IPS-NIHi7 (cell line): Measurements from ENCODE around the gene SERTAD4.
A peak's percentile ranks its signal among the peaks of the same experiment; 100 is the strongest.

Source experiments
- DNase-seq: peaks from one replicate; pipeline ENCODE4 v3.0.0; 2012; ENCODE audit warnings: mixed read lengths; ENCODE audit errors: extremely low spot score

The SERTAD4 gene

DNA sequence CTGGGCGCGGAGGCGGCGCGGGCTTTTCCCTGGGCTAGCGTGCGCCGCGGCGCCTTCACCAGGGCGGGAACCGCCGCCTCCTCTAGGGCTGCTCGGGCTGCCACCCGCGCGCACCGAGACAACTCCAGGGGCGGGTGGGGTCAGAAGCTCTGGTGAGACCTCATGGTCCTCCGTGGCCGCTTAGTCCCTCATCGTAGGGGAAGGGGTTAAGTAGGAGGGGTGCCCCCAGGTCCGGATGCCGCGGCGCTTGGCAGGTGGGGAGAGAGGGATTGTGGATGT is 559 bp downstream of the SERTAD4 start:
- peak; percentile 25 for DNase-seq

DNA sequence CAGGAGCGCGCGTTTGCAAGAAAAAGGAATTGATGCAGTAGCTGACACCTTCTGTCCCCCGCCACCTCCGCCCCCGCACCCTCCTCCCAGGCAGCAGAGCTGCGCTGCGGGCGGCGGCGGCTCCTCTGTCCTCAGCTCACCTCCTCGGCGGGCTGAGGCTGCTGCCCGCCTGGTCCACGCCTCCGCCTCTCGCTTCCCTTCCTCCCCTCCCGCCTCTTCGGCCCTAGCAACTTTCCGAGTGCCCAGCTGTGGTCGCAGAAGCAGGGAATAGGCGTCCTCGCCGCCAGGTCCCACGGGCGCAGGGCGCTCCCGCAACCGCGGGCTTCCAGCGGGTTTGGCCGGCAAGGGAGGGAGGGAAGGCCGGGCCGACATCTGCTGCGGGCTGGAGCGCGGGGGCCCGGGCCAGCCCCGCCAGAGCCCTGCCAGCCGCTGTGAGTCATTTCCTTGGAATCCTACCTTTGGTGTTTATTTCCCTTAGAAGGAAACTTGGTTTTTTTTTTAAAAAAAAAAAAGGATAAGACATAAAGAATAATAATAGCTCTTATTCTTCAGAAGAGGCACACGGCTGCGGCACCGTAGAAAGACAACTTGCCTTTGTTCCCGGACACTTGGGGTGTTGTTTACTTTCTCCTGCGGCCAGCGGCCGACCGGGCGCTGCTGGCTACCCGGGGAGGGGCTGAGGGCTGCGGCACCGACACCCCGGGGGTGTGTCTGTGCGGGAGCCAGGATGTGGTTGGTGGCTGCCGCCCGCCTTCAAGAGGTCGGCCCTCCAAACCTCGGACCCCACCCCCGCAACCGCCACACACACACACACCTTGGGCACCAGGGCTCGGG is 1.1 kb downstream of the SERTAD4 start:
- peak; percentile 65 for DNase-seq

DNA sequence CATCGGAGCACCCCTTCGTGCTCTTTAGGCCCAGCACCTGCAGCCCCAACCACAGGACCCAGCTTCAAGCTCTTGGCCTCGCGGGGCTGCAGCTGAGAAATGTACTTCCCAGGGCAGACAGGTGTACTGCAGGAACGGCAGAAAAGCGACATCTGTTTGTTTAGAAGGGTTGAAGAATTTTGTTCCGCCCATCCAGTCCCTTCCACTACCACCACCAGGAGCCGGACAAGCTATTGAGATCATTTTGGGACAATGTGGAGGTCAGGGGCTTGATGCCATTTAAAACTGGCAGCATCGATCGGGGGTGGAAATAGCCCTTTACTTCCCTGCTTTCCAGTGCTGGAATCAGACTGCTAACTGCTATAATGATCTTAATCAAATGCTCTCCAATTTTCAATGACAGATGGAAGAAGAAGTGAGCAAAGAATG is 1.7 kb downstream of the SERTAD4 start:
- no peak for DNase-seq

- DNase-seq: no peak
Observed at GRCh38 chr1:210235363-210236053, 2.9 kb downstream of the SERTAD4 start.

GRCh38 chr1:210236386-210236839 is 3.8 kb downstream of the SERTAD4 start:
- no peak for DNase-seq

- no peak for DNase-seq
Observed at GRCh38 chr1:210236840-210237409, 4.3 kb downstream of the SERTAD4 start.

GRCh38 chr1:210237479-210237878 is 4.9 kb downstream of the SERTAD4 start:
- no peak for DNase-seq

GRCh38 chr1:210237981-210238380 is 5.4 kb downstream of the SERTAD4 start:
- no peak for DNase-seq

DNA sequence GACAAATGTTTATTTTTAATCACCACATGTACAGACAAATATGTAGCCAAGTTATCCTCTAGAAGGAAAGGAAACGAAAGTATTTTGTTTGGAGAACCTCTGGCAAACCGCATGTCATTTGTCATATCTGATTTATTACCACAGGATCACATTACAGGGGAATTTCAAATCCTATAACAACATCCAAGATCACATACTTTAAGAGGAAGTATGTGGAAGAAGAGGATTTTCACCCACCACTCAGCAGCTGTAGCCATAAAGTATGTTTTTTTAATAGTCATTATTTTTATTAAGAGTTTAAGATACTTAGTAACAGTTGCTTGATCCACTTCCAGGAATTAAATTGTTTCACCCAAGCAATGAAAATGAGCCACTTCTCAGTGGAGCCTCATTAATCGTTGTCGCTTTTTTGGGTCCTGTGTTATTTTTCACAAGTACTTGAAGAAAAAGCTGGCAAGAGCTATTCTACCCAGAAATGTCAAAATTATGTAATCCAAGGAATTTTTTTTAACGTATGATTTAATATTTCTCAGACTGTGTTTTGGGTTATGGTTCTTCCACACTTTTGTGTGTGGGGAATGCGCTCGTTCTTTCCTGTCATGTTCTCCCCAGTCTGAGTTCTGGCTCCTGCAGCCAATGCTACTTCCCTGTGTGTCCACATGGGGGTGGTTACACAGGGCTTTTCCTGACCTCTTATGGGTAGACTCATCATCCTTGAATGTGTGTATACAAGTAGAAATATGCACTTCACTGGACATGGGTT is 6.9 kb downstream of the SERTAD4 start:
- no peak for DNase-seq

- no peak for DNase-seq
Observed at GRCh38 chr1:210241121-210241520, 8.5 kb downstream of the SERTAD4 start.

DNA sequence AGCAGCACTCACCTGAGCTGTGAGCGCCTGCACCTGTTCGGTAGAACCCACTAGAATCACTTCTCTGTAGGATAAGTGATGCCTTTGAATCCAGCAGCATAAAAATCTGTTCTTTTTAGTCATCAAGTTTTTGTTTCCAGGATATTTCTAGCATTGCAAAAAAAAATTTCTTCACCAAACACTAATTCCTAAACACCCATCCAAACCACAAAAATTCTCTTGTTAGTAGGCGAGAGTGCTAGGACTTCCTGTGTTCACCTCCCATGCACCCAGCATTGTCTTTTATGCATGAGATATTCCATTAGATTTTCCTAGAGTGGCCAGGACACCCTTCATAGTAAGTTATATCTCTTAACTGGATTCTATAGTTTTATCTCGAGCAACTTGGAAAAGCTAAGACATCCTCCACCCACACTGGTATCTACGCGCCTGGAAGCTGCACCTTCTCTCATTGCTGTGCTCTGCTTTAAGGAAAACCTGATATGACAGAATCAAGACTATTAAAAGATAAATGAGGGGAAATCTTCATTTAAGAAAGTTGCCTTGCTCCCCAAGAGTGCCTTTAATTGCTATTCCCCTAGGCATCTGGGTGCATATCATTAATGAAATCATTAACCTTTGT is 12.3 kb downstream of the SERTAD4 start:
- DNase-seq: no peak

DNA sequence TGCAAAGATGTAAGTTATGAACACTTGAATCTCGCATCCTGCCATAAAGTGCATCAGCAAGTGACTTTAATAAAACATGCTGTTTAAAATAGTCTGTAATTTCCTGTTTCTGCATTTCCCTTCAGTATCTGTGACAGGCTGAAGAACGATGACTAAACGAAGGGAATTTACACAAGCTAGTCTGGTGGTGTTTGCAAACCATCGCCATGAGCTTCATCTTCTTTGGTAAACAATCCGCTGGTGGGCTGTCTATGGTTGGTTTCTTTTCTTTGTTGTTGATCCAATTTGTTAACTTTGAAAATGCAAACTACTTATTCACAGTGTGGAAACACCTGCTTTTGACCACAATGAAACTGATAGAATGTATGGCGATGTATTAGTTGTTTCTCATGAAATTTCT is 13.9 kb downstream of the SERTAD4 start:
- no peak for DNase-seq

DNA sequence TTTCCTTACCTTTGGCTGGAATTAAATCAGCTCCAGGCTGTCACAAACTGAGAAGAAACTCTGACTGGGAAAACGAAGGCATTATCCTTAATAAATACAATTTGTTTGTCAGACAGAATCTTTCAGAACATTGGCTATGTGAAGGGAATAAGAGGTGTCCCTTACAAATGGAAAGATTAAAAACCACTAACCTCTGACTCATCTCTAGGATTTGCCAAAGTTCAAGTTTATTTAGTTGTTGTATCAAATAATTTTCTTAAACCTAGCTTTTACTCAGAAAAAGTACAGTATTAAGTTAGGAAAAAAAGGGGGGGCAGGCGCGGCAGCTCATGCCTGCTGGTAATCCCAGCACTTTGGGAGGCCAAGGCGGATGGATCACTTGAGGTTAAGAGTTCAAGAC is 15.7 kb downstream of the SERTAD4 start:
- no peak for DNase-seq

- DNase-seq: peak; percentile 73
Observed at GRCh38 chr1:210250665-210250997, 18.0 kb downstream of the SERTAD4 start.

GRCh38 chr1:210250998-210251679 is 18.5 kb downstream of the SERTAD4 start:
- DNase-seq: peak; percentile 78

- peak; percentile 47 for DNase-seq
Observed at GRCh38 chr1:210251680-210252490, 19.3 kb downstream of the SERTAD4 start.

DNA sequence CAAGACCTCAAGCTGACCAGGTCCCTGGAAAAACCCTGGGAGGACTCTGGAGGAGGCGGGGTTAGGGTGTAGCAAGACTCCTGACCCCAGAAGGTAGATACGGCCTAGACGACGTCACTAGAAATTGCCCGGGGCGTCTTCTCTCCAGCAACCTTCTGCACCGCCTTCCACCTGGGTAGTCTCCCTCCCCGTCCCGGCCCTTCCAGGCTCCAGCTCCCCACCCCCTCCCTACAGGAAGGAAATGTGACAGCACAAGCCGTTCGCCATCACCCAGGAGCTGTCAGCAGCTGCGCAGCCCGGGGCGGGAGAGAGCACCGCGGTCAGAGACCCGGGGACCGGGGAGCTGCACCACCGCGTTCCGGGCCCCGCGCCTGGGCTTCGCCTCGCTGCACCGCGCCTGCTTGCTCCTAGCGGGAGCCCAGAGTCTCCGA is 20.0 kb downstream of the SERTAD4 start:
- peak; percentile 85 for DNase-seq

- DNase-seq: no peak
Observed at GRCh38 chr1:210254298-210254697, 21.7 kb downstream of the SERTAD4 start.

DNA sequence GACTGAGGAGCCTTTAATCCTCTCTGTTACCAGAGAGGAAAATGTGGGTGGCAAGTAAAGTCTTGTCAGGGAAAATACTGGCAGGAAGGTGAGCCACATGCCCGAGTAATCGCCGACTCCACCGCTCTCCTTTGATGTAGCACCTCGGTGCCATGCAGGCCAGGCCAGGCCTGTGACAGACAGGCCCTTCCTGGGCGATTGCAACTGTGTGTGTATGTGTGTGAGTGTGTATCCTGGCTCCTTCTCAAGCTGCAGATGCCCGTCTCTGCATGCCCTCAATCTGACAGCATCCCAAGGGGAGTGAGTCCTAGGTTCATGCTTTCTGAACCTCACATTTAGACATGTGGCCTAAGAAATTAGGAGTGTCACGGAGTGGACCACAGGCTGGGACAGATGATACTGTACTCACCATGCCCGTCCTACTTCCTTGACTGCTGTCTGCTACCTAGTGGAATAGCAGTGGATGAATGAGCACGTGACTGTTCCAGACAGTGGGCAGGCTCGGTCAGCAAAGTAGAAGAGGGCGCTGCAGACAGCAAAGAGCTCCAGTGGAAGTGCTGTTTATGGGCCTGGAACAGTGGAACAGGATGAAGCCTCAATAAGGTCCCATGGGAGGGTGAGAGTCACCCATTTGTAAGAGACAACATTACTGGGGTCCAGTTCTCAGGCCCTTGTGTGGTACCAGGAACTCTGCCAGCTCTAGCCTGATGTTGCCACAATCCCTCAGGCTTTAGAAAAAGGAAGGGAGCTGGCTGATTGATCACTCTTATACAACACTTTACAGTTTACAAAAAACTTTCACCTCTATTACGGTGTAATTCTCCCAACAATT is 25.3 kb downstream of the SERTAD4 start:
- no peak for DNase-seq
